HG03378 (cell line): Measurements from ENCODE around the gene C1orf21.
"Not testable (repeated sequence)": the region's sequence is repeated elsewhere in the genome, so short reads cannot be mapped to it uniquely, and the experiment has no call there.

Experiments
- ATAC-seq: cut with Tn5 transposase; IDR thresholded peaks from one replicate; pipeline ENCODE4 v1.9.1; 2021; ENCODE audit warnings: mild to moderate bottlenecking, moderate library complexity; ENCODE audit not compliant: unreplicated experiment

C1orf21 gene

GRCh38 chr1:184593597-184593996 lies 206.8 kb downstream of the C1orf21 start:
- ATAC-seq, result no peak

- ATAC-seq, result no peak
These were observed 208.8 kb downstream of the C1orf21 start for GRCh38 chr1:184595596-184595995.

GRCh38 chr1:184596950-184597645 lies 210.3 kb downstream of the C1orf21 start:
- no peak for ATAC-seq

- no peak for ATAC-seq
These were observed 211.0 kb downstream of the C1orf21 start for GRCh38 chr1:184597650-184598357.

- ATAC-seq, result no peak
These were observed 211.8 kb downstream of the C1orf21 start for GRCh38 chr1:184598403-184599193.

- no peak for ATAC-seq
These were observed 217.5 kb downstream of the C1orf21 start for GRCh38 chr1:184604152-184604900.

GRCh38 chr1:184605941-184606340 lies 219.1 kb downstream of the C1orf21 start:
- no peak for ATAC-seq

- ATAC-seq, result no peak
These were observed 220.0 kb downstream of the C1orf21 start for GRCh38 chr1:184606786-184607185.

GRCh38 chr1:184608581-184608980 lies 221.8 kb downstream of the C1orf21 start:
- no peak for ATAC-seq

GRCh38 chr1:184608990-184609389 lies 222.2 kb downstream of the C1orf21 start:
- no peak for ATAC-seq

GRCh38 chr1:184610876-184611595 lies 224.2 kb downstream of the C1orf21 start:
- ATAC-seq, result no peak

GRCh38 chr1:184612229-184612628 lies 225.4 kb downstream of the C1orf21 start:
- ATAC-seq, result not testable (repeated sequence)

GRCh38 chr1:184614667-184615066 lies 227.8 kb downstream of the C1orf21 start:
- ATAC-seq, result no peak

GRCh38 chr1:184615301-184615700 lies 228.5 kb downstream of the C1orf21 start:
- ATAC-seq, result no peak

- ATAC-seq, result no peak
These were observed 229.7 kb downstream of the C1orf21 start for GRCh38 chr1:184616504-184616903.

GRCh38 chr1:184617433-184618029 lies 230.7 kb downstream of the C1orf21 start:
- no peak for ATAC-seq

GRCh38 chr1:184618851-184619250 lies 232.0 kb downstream of the C1orf21 start:
- no peak for ATAC-seq

GRCh38 chr1:184620469-184620868 lies 233.6 kb downstream of the C1orf21 start:
- no peak for ATAC-seq

GRCh38 chr1:184621260-184621659 lies 234.4 kb downstream of the C1orf21 start:
- ATAC-seq, result no peak
